Measurements from ENCODE around the gene DNAJC3.
"Not testable (repeated sequence)": the region's sequence is repeated elsewhere in the genome, so short reads cannot be mapped to it uniquely, and the experiment has no call there.

DNAJC3 gene

DNA sequence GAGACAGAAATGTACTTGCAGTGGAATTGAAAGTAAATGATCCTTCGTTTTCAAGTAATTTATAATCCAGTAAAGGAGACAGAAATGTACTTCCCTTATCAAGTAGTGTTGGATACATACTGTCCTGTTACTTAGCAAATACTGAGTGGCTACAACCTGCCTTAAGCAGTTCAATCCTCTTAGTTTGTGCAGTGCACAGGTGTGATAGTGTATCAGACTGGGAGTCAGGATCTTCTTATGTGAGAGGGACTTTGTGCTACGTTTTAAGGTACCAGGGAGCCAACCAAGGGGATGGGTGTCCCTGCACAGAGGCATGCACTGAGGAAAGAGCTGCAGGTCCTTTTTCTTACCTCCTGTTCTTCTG, 111.1 kb downstream of the DNAJC3 start:
- no peak for DNase-seq (ENCODE audit: low read depth)
- TF ChIP-seq, protein P1, sequence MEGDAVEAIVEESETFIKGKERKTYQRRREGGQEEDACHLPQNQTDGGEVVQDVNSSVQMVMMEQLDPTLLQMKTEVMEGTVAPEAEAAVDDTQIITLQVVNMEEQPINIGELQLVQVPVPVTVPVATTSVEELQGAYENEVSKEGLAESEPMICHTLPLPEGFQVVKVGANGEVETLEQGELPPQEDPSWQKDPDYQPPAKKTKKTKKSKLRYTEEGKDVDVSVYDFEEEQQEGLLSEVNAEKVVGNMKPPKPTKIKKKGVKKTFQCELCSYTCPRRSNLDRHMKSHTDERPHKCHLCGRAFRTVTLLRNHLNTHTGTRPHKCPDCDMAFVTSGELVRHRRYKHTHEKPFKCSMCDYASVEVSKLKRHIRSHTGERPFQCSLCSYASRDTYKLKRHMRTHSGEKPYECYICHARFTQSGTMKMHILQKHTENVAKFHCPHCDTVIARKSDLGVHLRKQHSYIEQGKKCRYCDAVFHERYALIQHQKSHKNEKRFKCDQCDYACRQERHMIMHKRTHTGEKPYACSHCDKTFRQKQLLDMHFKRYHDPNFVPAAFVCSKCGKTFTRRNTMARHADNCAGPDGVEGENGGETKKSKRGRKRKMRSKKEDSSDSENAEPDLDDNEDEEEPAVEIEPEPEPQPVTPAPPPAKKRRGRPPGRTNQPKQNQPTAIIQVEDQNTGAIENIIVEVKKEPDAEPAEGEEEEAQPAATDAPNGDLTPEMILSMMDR (conservative IDR thresholded peaks at IDR 0.05; ENCODE audit: low read depth, low read length): no peak
- no peak overlapping the region for H3K4me3 ChIP-seq (ENCODE audit: low read depth, low read length)

DNA sequence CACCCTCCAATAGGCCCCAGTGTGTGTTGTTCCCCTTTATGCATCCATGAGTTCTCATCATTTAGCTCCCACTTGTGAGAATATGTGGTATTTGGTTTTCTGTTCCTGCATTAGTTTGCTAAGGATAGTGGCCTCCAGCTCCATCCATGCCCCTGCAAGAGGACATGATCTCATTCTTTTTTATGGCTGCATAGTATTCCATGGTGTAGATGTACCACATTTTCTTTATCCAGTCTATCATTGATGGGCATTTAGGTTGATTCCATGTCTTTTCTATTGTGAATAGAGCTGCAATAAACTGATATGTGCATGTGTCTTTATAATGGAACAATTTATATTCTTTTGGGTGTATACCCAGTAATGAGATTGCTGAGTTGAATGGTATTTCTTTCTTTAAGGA, 112.4 kb downstream of the DNAJC3 start:
- H3K4me3 ChIP-seq (ENCODE audit: low read depth, low read length); DNase-seq (ENCODE audit: low read depth): not testable (repeated sequence)

DNA sequence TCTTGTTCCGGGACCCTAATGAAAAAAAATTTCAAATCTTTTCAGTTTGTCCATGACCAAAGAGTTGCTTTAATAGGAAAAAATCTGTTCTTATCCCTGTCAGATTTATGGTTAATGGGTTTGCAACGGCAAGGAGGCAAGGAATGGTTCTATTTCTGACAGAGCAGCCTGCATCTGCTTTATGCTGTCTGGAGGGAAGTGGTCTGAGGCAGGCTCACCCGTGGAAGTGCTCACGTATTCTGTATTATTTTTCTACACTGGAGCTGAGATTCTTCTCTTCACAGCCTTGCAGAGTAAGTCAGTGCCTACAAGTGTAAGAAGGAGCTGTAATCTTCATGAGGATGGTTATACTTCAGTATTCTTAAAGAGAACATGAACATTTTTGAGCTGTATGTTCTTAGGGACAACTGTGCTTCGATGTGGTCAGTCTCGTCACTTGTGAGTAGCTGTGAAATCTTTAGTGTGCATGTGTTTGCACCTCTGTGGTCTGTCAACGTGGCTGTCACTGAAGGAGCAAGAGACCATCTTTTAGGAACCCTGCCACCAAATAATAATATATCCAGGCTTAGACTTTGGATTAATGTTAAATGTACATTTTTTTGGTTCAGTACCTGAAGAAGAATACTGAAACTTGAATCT, 114.3 kb downstream of the DNAJC3 start:
- no peak for DNase-seq (ENCODE audit: low read depth)
- TF ChIP-seq, protein P1 (conservative IDR thresholded peaks at IDR 0.05; ENCODE audit: low read depth, low read length): no peak
- H3K4me3 ChIP-seq (ENCODE audit: low read depth, low read length): no peak overlapping the region

DNA sequence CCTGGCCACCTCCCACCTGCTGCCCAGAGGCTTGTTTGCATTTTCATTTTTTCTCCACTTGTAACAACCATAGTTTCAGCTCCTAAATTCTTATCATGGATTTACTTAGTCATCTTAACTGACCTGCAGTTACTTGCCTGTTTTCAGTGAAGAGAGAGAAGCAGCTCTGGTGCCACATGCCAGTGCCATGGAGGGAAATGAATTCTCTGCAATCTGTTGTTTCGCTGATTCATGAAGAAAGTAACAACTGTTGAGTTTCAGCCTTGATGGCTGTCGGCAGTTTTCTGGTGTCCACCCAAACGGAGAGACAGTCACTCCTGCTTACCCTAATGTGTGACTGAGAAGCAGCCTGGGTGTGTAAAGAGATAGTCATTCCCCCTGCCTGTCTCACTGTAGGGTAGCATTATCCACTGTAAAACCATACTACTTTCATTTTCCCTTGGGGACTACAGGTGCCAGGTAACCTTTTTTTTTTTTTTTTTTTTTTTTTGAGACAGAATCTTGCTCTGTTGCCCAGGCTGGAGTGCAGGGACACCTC, 116.1 kb downstream of the DNAJC3 start:
- TF ChIP-seq, protein P1 (conservative IDR thresholded peaks at IDR 0.05; ENCODE audit: low read depth, low read length): no peak
- no peak for DNase-seq (ENCODE audit: low read depth)
- H3K4me3 ChIP-seq (ENCODE audit: low read depth, low read length): no peak overlapping the region

DNA sequence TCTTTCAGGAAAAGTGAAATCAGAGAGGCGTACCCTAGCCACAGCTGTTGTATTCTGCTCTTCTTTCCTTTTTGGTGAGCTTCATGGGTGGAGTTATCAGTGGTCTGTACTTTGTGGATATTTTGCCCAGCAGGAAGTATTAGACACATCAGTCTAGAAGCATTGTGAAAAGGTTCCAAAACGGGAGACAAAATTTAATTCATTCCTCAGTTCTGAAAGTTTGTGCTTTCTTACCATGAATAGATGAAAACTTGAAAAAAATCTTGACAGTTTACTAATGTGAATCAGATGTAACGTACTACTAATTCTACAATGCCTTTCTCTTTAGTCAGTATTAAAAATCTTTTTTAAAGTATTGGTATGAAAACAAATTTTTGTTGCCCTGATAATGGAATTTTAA, 116.8 kb downstream of the DNAJC3 start:
- no peak for DNase-seq (ENCODE audit: low read depth)
- H3K4me3 ChIP-seq (ENCODE audit: low read depth, low read length): no peak overlapping the region
- TF ChIP-seq, protein P1 (conservative IDR thresholded peaks at IDR 0.05; ENCODE audit: low read depth, low read length): no peak

DNA sequence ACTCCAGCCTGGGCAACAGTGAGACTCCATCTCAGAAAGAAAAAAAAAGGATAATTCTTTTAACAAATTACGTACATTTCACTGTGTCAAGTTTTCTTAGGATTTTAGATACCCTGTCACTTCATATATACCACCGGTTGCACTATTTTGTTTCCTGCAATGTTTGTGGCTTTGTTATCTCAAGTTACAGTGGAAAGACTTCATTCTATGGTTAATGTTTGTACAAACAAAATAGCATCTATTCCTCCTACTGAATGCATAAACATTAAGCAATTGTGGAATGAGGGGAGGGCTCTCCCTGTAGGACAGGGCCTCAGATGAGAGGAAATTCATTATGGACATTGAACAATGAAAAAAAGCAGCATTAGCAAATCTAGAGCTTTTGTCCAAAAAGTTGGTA, 120.1 kb downstream of the DNAJC3 start:
- TF ChIP-seq, protein P1 (conservative IDR thresholded peaks at IDR 0.05; ENCODE audit: low read depth, low read length): no peak
- DNase-seq (ENCODE audit: low read depth): no peak
- no peak overlapping the region for H3K4me3 ChIP-seq (ENCODE audit: low read depth, low read length)

DNA sequence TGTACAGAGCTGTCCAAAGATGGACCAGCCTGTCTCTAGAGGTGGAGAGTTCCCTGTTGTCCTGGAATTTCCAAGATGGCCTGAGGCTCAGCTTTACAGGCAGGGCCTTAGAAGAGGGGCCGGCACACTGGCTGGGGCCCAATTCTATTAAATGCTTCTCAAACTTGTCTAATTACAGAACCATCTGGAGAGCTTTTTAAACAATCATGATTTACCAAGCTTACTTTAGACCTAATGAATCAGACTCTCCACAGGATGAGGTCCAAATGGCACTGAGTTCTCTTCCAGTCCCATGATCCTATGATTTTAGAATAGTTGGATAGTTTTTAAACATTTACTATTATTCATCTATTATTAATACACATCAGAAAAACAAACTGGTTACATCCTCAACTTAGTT, 123.5 kb downstream of the DNAJC3 start:
- TF ChIP-seq, protein P1 (conservative IDR thresholded peaks at IDR 0.05; ENCODE audit: low read depth, low read length): no peak
- DNase-seq (ENCODE audit: low read depth): no peak
- H3K4me3 ChIP-seq (ENCODE audit: low read depth, low read length): no peak overlapping the region

Data from choroid plexus epithelial cell (primary cell).